SK-N-SH (cell line): Measurements from ENCODE around the gene THSD7A. TPM values are rescaled to one million over a fixed set of nuclear protein-coding genes. Genes with fewer than 3 reads are reported as not detected.

ENCODE experiments used
- CTCF ChIA-PET: fragments of 300-600, 350-600 bp; formaldehyde crosslinking; extraction: SDS; loops from one replicate; lab custom pipeline; 2021; lab: Yijun Ruan, JAX
- POLR2A ChIA-PET: fragments of 350-600 bp; sonication (Branson Sonifier 250); formaldehyde crosslinking; extraction: SDS; loops from one replicate; lab custom pipeline; 2020; ENCODE audit warnings: antibody characterized with exemption, inconsistent platforms; lab: Yijun Ruan, JAX
- DNase-seq: peaks from one replicate; pipeline ENCODE4 v3.0.0; 2012
- H2AFZ ChIP-seq: fragments of 200-600 bp; sonication (generic); 2 replicates; pipeline ENCODE4 v1.8.1; 2016; ENCODE audit warnings: antibody characterized with exemption, mild to moderate bottlenecking, low read depth
- H3F3A ChIP-seq: fragments of 200-600 bp; sonication (generic); replicated peaks from 2 replicates; pipeline ENCODE3; 2016; ENCODE audit warnings: antibody characterized with exemption, mild to moderate bottlenecking; ENCODE audit not compliant: insufficient read depth
- H3K27ac ChIP-seq, 2 experiments: fragments of 200-500 bp in 1 of 2; fragments of 200-600 bp in 1 of 2; sonication (Bioruptor generic) in 1 of 2; sonication (generic), shearing (Covaris generic) in 1 of 2; 2 replicates each; pipeline versions ENCODE4 v1.5.1 to v1.6.1; 2014 to 2016; ENCODE audit warnings: low read depth in 2 of 2, inconsistent platforms in 1 of 2, low read length in 1 of 2, mild to moderate bottlenecking in 1 of 2, mixed read lengths in 1 of 2
- H3K27me3 ChIP-seq: fragments of 200-600 bp; sonication (generic), shearing (Covaris generic); 2 replicates; pipeline ENCODE4 v1.6.1; 2016; ENCODE audit warnings: mixed run types; ENCODE audit not compliant: insufficient read depth
- H3K36me3 ChIP-seq, 2 experiments: fragments of 200-500 bp in 1 of 2; fragments of 200-600 bp in 1 of 2; sonication (Bioruptor generic) in 1 of 2; sonication (generic) in 1 of 2; replicated peaks in 1 of 2; 2 replicates each; pipeline versions ENCODE3 to v1.5.1; 2014 to 2016; ENCODE audit warnings: low read length in 1 of 2, mild to moderate bottlenecking in 1 of 2; ENCODE audit not compliant: insufficient read depth in 2 of 2, control insufficient read depth in 1 of 2
- H3K4me1 ChIP-seq, 2 experiments: fragments of 200-500 bp in 1 of 2; fragments of 200-600 bp in 1 of 2; sonication (Bioruptor generic) in 1 of 2; sonication (generic), shearing (Covaris generic) in 1 of 2; 2 replicates each; pipeline versions ENCODE4 v1.5.1 to v1.6.1; 2014 to 2016; ENCODE audit warnings: low read depth in 1 of 2, low read length in 1 of 2, mixed run types in 1 of 2; ENCODE audit not compliant: insufficient read depth in 2 of 2, control insufficient read depth in 1 of 2
- H3K4me2 ChIP-seq: fragments of 200-600 bp; sonication (generic), shearing (Covaris generic); 2 replicates; pipeline ENCODE4 v1.6.1; 2017; ENCODE audit warnings: mixed run types
- H3K4me3 ChIP-seq, 2 experiments: fragments of 200-500 bp in 1 of 2; fragments of 200-600 bp in 1 of 2; sonication (Bioruptor generic) in 1 of 2; sonication (generic), shearing (Covaris generic) in 1 of 2; 2 replicates each; pipeline versions ENCODE4 v1.5.1 to v1.8.1; 2014 to 2016; ENCODE audit warnings: low read depth in 2 of 2, inconsistent platforms in 1 of 2, low read length in 1 of 2, mild to moderate bottlenecking in 1 of 2, mixed read lengths in 1 of 2, moderate library complexity in 1 of 2
- H3K79me2 ChIP-seq: fragments of 200-600 bp; sonication (generic); 2 replicates; pipeline ENCODE4 v1.8.1; 2017; ENCODE audit warnings: mild to moderate bottlenecking; ENCODE audit not compliant: insufficient read depth
- H3K9ac ChIP-seq: fragments of 200-600 bp; sonication (generic); 2 replicates; pipeline ENCODE4 v1.6.1; 2017; ENCODE audit warnings: mixed run types
- H3K9me2 ChIP-seq: fragments of 200-600 bp; sonication (generic); 2 replicates; pipeline ENCODE4 v1.6.1; 2017; ENCODE audit warnings: mixed run types
- H3K9me3 ChIP-seq: fragments of 200-600 bp; sonication (generic); 2 replicates; pipeline ENCODE4 v1.6.1; 2017; ENCODE audit warnings: mixed run types, mild to moderate bottlenecking, moderate library complexity
- H4K20me1 ChIP-seq: fragments of 200-600 bp; sonication (generic); 2 replicates; pipeline ENCODE4 v1.6.1; 2017; ENCODE audit warnings: mild to moderate bottlenecking, mixed run types; ENCODE audit not compliant: insufficient read depth
- CHD2 ChIP-seq: fragments of 150-350 bp; IDR thresholded peaks from 2 replicates; pipeline ENCODE4 v1.6.1; 2018; ENCODE audit warnings: low read length; ENCODE audit not compliant: partially characterized antibody
- ELF1 ChIP-seq: IDR thresholded peaks from 2 replicates; pipeline ENCODE4 v1.4.0; 2012
- FOSL2 ChIP-seq: IDR thresholded peaks from 2 replicates; pipeline ENCODE4 v1.4.0; 2012; ENCODE audit warnings: low read depth, mild to moderate bottlenecking, moderate library complexity, borderline replicate concordance
- FOXJ3 ChIP-seq: sonication (generic); formaldehyde crosslinking; IDR thresholded peaks from 2 replicates; pipeline ENCODE4 v1.5.1; 2020; ENCODE audit warnings: mild to moderate bottlenecking, missing genetic modification reagents
- GABPA ChIP-seq: IDR thresholded peaks from 2 replicates; pipeline ENCODE4 v1.4.0; 2012; ENCODE audit warnings: low read depth, mild to moderate bottlenecking
- GATA2 ChIP-seq: sonication (generic); formaldehyde crosslinking; IDR thresholded peaks from 2 replicates; pipeline ENCODE4 v1.5.0; 2020; ENCODE audit warnings: mild to moderate bottlenecking, missing genetic modification reagents
- IRF3 ChIP-seq: fragments of 150-350 bp; IDR thresholded peaks from 2 replicates; pipeline ENCODE4 v1.6.1; 2016; ENCODE audit warnings: mild to moderate bottlenecking, low read depth, low read length
- RCOR1 ChIP-seq: fragments of 150-350 bp; IDR thresholded peaks from 2 replicates; pipeline ENCODE4 v1.6.1; 2017; ENCODE audit warnings: antibody characterized with exemption, low read length
- RXRA ChIP-seq: IDR thresholded peaks from 2 replicates; pipeline ENCODE4 v1.4.0; 2012; ENCODE audit warnings: low read depth, mild to moderate bottlenecking, borderline replicate concordance
- TAF1 ChIP-seq: IDR thresholded peaks from 2 replicates; pipeline ENCODE4 v1.6.1; 2012; ENCODE audit warnings: low read depth, mild to moderate bottlenecking, low read length, moderate library complexity, borderline replicate concordance
- TCF12 ChIP-seq: IDR thresholded peaks from 2 replicates; pipeline ENCODE4 v1.4.0; 2012
- TEAD4 ChIP-seq: IDR thresholded peaks from 2 replicates; pipeline ENCODE4 v1.4.0; 2012; ENCODE audit warnings: mild to moderate bottlenecking, borderline replicate concordance; ENCODE audit not compliant: insufficient read depth
- USF2 ChIP-seq: fragments of 150-350 bp; IDR thresholded peaks from 2 replicates; pipeline ENCODE4 v1.6.1; 2017; ENCODE audit warnings: antibody characterized with exemption, low read length, low read depth, borderline replicate concordance
- YY1 ChIP-seq: IDR thresholded peaks from 2 replicates; pipeline ENCODE4 v1.4.0; 2012; ENCODE audit warnings: low read depth, mild to moderate bottlenecking
- WGBS: methylation state at CpG from one replicate; pipeline ENCODE4 v1.1.6; 2017; ENCODE audit warnings: low lambda C conversion rate; 5-methylcytosine and 5-hydroxymethylcytosine counted together
- polyA plus RNA-seq, 3 experiments: library from polyadenylated mRNA; depleted of rRNA; stranded (reverse); fragments of >200 nt; gene quantifications; 2 replicates each; pipeline ENCODE4 v1.2.3, GENCODE V29; 2012
- TF ChIP-seq, protein P1 (sequence below): IDR thresholded peaks from 2 replicates; pipeline ENCODE4 v1.4.0; 2012; ENCODE audit warnings: low read depth, borderline replicate concordance
- TF ChIP-seq, protein P2 (sequence below): IDR thresholded peaks from 2 replicates; pipeline ENCODE4 v1.6.1; 2012; ENCODE audit warnings: mild to moderate bottlenecking, low read depth, low read length, moderate library complexity

The THSD7A gene
- polyA plus RNA-seq, 1 of the 3 experiments (the other 2 are of a cell fraction), result 0.16 TPM

- TF ChIP-seq CHD2 (no peak), TAF1 (no peak), RXRA (no peak), ELF1 (no peak), FOSL2 (no peak), YY1 (no peak)
- TF ChIP-seq, protein P1, sequence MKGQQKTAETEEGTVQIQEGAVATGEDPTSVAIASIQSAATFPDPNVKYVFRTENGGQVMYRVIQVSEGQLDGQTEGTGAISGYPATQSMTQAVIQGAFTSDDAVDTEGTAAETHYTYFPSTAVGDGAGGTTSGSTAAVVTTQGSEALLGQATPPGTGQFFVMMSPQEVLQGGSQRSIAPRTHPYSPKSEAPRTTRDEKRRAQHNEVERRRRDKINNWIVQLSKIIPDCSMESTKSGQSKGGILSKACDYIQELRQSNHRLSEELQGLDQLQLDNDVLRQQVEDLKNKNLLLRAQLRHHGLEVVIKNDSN, result no peak
Observed at GRCh38 chr7:11665357-11665756, 166.6 kb downstream of the THSD7A start (continued).

- H3K9ac ChIP-seq, result no peak overlapping the region
- no peak overlapping the region for H3K27ac ChIP-seq
- H3K9me2 ChIP-seq, result no peaks in the 10 kb centered on the region
- WGBS, result 38% methylated on average over 1 of the region's 1 CpG
- H3K4me3 ChIP-seq, result no peak overlapping the region
- H3K9me3 ChIP-seq, result no peaks in the 10 kb centered on the region
- ChIA-PET POLR2A (no interaction called here), CTCF (no interaction called here)
- H3K27me3 ChIP-seq, result no peaks in the 10 kb centered on the region
- H3K4me2 ChIP-seq, result no peak overlapping the region
- TF ChIP-seq GABPA (no peak), ELF1 (no peak), YY1 (no peak), TEAD4 (no peak), USF2 (no peak), FOXJ3 (CRISPR knock-in tag) (no peak), TAF1 (no peak), GATA2 (no peak), RCOR1 (no peak), TCF12 (no peak), IRF3 (no peak)
- TF ChIP-seq, protein P2, sequence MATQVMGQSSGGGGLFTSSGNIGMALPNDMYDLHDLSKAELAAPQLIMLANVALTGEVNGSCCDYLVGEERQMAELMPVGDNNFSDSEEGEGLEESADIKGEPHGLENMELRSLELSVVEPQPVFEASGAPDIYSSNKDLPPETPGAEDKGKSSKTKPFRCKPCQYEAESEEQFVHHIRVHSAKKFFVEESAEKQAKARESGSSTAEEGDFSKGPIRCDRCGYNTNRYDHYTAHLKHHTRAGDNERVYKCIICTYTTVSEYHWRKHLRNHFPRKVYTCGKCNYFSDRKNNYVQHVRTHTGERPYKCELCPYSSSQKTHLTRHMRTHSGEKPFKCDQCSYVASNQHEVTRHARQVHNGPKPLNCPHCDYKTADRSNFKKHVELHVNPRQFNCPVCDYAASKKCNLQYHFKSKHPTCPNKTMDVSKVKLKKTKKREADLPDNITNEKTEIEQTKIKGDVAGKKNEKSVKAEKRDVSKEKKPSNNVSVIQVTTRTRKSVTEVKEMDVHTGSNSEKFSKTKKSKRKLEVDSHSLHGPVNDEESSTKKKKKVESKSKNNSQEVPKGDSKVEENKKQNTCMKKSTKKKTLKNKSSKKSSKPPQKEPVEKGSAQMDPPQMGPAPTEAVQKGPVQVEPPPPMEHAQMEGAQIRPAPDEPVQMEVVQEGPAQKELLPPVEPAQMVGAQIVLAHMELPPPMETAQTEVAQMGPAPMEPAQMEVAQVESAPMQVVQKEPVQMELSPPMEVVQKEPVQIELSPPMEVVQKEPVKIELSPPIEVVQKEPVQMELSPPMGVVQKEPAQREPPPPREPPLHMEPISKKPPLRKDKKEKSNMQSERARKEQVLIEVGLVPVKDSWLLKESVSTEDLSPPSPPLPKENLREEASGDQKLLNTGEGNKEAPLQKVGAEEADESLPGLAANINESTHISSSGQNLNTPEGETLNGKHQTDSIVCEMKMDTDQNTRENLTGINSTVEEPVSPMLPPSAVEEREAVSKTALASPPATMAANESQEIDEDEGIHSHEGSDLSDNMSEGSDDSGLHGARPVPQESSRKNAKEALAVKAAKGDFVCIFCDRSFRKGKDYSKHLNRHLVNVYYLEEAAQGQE, result no peak
- no peaks in the 10 kb centered on the region for H4K20me1 ChIP-seq
- no peak for DNase-seq
- no peaks in the 10 kb centered on the region for H3F3A ChIP-seq
- H3K36me3 ChIP-seq, result no peaks in the 10 kb centered on the region
- peaks cover 0 to 7% of the 10 kb centered on the region in 2 experiments; a peak in 2 of 4 replicates for H3K4me1 ChIP-seq
- H3K79me2 ChIP-seq, result no peaks in the 10 kb centered on the region
- no peak overlapping the region for H2AFZ ChIP-seq
Observed at GRCh38 chr7:11655642-11656041, 176.4 kb downstream of the THSD7A start.
